ACC112 (cell line): Measurements from ENCODE around the gene TRERF1.
A peak's percentile ranks its signal among the peaks of the same experiment; 100 is the strongest.

Experiments
- H2AFZ ChIP-seq: fragments of 200-600 bp; sonication (generic); one replicate; pipeline ENCODE4 v1.6.0; 2017; ENCODE audit warnings: antibody characterized with exemption, low read length; ENCODE audit not compliant: unreplicated experiment
- H3K27ac ChIP-seq: fragments of 200-600 bp; sonication (generic); 2 replicates; pipeline ENCODE4 v1.5.1; 2014; ENCODE audit warnings: low read depth, mild to moderate bottlenecking, antibody characterized with exemption, low read length, moderate library complexity
- H3K27me3 ChIP-seq: fragments of 200-600 bp; sonication (generic); 2 replicates; pipeline ENCODE4 v1.6.1; 2014; ENCODE audit warnings: mild to moderate bottlenecking, antibody characterized with exemption, low read length, moderate library complexity, mixed read lengths; ENCODE audit not compliant: insufficient read depth
- H3K36me3 ChIP-seq: fragments of 200-600 bp; sonication (generic); 2 replicates; pipeline ENCODE4 v1.6.1; 2016; ENCODE audit warnings: mild to moderate bottlenecking, antibody characterized with exemption, low read length, moderate library complexity, mixed read lengths; ENCODE audit not compliant: insufficient read depth
- H3K4me1 ChIP-seq: fragments of 200-600 bp; sonication (generic); one replicate; pipeline ENCODE4 v1.6.1; 2016; ENCODE audit warnings: low read length, mixed read lengths; ENCODE audit not compliant: insufficient read depth, unreplicated experiment, control insufficient read depth
- H3K4me3 ChIP-seq: fragments of 200-600 bp; sonication (generic); 2 replicates; pipeline ENCODE4 v1.5.1; 2014; ENCODE audit warnings: mild to moderate bottlenecking, low read depth, low read length
- H3K79me2 ChIP-seq: fragments of 200-600 bp; sonication (generic); one replicate; pipeline ENCODE4 v1.6.0; 2016; ENCODE audit warnings: low read length; ENCODE audit not compliant: control insufficient read depth, unreplicated experiment, insufficient read depth

TRERF1 gene

GRCh38 chr6:42405021-42405420 is 46.7 kb downstream of the TRERF1 start:
- H3K4me1 ChIP-seq, result peaks cover 49% of the 10 kb centered on the region
- H2AFZ ChIP-seq, result no peak overlapping the region
- no peaks in the 10 kb centered on the region for H3K27me3 ChIP-seq
- no peak overlapping the region for H3K4me3 ChIP-seq
- H3K36me3 ChIP-seq, result no peaks in the 10 kb centered on the region
- H3K79me2 ChIP-seq, result peaks cover 44% of the 10 kb centered on the region
- peak overlapping the region; percentile 48 for H3K27ac ChIP-seq

DNA sequence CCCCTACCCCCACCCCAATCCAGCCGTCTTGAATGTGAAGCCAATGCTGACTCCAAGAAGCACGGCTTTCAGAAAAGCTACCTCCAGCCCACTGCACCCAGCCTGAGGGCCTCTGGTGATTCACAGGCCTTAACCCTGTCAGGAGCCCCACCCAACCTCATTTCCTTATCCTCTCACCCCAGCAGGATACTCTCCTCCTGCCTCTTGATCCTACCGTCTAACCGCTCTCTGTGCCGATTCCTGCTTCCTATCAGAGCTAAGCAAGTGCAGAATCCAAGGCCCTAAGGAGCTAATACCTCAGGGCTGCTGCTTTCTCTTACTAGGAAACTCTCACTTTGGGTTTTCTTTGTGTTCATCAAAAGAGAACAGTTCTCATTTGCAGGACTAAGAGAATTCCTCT is 47.2 kb downstream of the TRERF1 start:
- Histone ChIP-seq H3K4me3 (peak overlapping the region; percentile 21; the same call in 1 of the 2 replicates), H3K4me1 (peaks cover 49% of the 10 kb centered on the region)

GRCh38 chr6:42403831-42404230 is 47.9 kb downstream of the TRERF1 start:
- Histone ChIP-seq H3K36me3 (no peaks in the 10 kb centered on the region), H3K4me3 (peak overlapping the region; percentile 21; the same call in 1 of the 2 replicates), H3K79me2 (peaks cover 56% of the 10 kb centered on the region), H3K27me3 (no peaks in the 10 kb centered on the region), H3K4me1 (peaks cover 49% of the 10 kb centered on the region), H3K27ac (peak overlapping the region; percentile 48), H2AFZ (no peak overlapping the region)

More for the DNA sequence above, 47.2 kb downstream of the TRERF1 start:
- Histone ChIP-seq H3K79me2 (peaks cover 50% of the 10 kb centered on the region), H2AFZ (no peak overlapping the region), H3K27ac (peak overlapping the region; percentile 48), H3K36me3 (no peaks in the 10 kb centered on the region), H3K27me3 (no peaks in the 10 kb centered on the region)

DNA sequence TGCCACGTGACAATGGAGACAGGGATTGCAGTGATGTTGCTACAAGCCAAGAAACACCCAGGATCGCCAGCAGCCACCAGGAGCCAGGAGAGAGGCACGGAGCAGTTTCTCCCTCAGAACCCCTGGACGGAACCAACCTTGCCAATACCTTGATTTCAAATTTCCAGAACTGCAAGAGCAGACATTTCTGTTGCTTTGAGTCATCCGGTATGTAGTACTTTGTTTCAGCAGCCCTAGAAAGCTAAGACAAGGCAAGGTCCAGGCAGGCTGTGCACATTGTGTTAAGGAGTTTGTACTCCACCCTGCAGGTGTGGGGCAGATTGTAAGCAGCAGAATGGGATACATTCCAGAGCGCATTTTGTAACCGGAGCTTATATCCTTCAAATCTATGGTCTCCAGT is 48.3 kb downstream of the TRERF1 start:
- H3K79me2 ChIP-seq, result peaks cover 60% of the 10 kb centered on the region
- H3K4me1 ChIP-seq, result peaks cover 49% of the 10 kb centered on the region
- no peaks in the 10 kb centered on the region for H3K27me3 ChIP-seq
- no peak overlapping the region for H2AFZ ChIP-seq
- no peak overlapping the region for H3K4me3 ChIP-seq
- H3K27ac ChIP-seq, result peak overlapping the region; percentile 48; the same call in 1 of the 2 replicates
- no peaks in the 10 kb centered on the region for H3K36me3 ChIP-seq

DNA sequence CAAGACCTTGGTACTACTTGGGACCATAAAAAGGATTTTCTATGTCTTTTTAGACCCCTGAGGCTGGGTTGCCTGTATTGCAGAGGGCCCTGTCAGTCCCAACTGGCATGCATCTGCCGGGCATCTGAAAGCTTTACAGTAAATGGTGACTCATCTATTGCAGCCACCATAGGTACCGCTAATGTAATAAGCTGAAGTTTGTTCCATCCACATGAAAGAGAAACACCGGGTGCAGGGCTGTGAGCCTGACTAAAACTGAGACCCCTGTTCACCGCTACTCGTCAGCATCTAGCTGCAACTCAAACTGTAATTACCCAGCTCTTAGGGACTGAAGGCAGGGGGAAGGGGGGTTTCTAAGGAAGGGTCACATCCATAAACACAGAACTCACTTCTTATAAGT is 49.5 kb downstream of the TRERF1 start:
- peaks cover 60% of the 10 kb centered on the region for H3K79me2 ChIP-seq
- H3K4me3 ChIP-seq, result no peak overlapping the region
- no peaks in the 10 kb centered on the region for H3K27me3 ChIP-seq
- H3K36me3 ChIP-seq, result no peaks in the 10 kb centered on the region
- H3K4me1 ChIP-seq, result peaks cover 42% of the 10 kb centered on the region
- H3K27ac ChIP-seq, result no peak overlapping the region
- H2AFZ ChIP-seq, result no peak overlapping the region

DNA sequence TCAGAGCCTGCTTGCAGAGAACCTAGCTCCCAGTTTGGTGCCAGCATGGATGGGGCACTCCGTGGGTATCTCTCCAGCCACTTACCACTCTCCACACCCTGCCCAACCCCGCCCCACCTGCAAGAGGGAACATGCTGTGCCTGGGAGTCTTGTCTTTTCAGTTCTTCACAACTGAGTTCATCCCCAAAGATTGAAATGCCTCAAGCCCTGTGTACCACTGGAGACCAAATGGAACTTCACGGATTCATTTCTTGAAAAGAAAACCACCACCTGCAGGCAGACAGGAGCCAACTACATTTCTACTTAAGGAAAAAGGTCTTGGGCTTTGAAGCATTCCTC is 50.1 kb downstream of the TRERF1 start:
- peaks cover 62% of the 10 kb centered on the region for H3K79me2 ChIP-seq
- H3K4me1 ChIP-seq, result peaks cover 36% of the 10 kb centered on the region
- no peaks in the 10 kb centered on the region for H3K36me3 ChIP-seq
- no peaks in the 10 kb centered on the region for H3K27me3 ChIP-seq
- no peak overlapping the region for H2AFZ ChIP-seq
- no peak overlapping the region for H3K4me3 ChIP-seq
- H3K27ac ChIP-seq, result no peak overlapping the region

DNA sequence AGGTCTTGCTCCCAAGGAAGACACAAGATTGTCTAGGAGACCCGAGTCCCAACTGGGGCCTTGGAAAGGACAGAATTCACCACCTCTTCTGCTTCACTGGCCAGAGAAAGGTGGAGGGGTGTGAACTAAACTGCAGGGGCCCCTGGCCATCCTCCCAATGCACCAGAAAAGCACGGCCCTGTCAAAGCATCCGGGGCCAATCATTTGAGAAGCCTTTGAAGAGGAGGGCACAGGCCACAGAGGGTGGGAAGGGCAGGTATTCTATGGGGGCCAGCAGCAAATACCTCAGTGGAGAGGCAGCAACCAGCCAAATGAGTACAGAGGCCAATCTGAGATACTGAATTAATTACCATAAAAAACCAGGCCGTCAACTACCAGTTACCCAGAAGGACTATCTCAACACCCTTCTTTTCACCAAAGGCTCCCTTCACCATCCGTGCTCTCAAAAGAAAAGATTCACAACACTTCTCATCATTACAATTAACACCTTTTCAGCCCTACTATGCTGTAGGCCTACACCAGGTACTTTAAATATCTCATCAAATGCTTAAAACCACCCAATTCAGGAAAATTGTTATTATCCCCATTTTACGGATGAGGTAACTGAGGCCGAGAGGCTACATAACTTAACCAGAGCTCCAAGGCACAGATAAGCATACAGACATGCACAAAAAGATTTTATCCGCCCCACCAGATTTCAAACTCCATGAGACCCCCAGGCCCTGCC is 50.7 kb downstream of the TRERF1 start:
- Histone ChIP-seq H3K4me1 (peaks cover 31% of the 10 kb centered on the region), H3K4me3 (no peak overlapping the region), H3K36me3 (no peaks in the 10 kb centered on the region), H2AFZ (no peak overlapping the region), H3K27ac (no peak overlapping the region), H3K79me2 (peaks cover 57% of the 10 kb centered on the region), H3K27me3 (no peaks in the 10 kb centered on the region)

DNA sequence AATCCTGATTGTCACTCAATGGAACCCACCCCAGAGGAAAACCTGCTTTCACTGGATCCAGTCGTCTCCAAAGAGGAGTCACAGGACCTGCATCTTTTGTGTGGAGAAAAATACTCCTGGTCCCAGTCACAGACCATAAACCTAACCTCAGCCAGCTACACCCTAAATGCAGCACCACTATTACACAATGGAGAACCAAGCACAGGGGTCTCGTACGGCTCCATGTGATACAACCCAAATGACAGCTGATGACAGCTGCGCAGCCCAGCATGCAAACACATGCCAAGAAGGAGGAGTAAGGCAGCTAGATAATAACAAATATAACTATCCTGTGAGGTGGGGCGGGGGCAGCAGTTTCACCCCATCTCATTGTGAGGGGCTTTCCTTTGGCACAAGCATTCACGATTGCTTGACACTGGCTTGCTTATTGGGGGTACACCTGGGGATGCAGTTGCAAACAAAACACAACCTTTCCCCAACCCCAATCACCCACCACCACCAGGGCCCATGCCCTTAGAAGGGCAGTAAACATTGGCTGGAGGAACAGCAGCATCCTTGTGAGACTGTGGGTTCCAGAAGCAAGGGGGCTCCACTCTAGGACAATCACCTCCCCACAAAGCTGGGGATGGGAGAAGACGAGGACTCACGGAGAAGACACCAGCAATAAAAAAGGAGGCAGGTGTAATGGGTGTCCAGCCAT is 51.5 kb downstream of the TRERF1 start:
- H3K79me2 ChIP-seq, result peaks cover 60% of the 10 kb centered on the region
- H2AFZ ChIP-seq, result no peak overlapping the region
- H3K27ac ChIP-seq, result no peak overlapping the region
- H3K4me3 ChIP-seq, result no peak overlapping the region
- H3K4me1 ChIP-seq, result peaks cover 26% of the 10 kb centered on the region
- H3K27me3 ChIP-seq, result no peaks in the 10 kb centered on the region
- no peaks in the 10 kb centered on the region for H3K36me3 ChIP-seq

DNA sequence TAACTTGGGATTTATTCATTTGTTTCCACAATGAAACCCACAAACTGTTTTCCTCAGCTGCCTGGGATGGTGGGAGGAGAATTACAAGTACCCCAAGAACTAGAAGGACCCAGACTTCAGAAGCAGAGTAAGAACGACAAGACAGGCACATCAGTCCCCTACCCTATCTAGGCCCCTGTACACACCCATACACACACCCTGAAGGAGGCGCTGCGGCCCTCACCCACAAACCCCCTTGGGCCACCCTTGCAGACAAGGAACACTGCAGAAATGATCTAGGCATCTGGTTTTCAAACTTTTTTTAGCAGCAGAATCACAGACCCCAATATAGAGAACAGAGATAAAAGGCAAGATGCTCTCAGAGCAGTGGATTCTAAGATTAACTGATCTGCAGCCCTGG is 55.0 kb downstream of the TRERF1 start:
- H3K4me1 ChIP-seq, result no peaks in the 10 kb centered on the region
- peaks cover 57% of the 10 kb centered on the region for H3K79me2 ChIP-seq
- H2AFZ ChIP-seq, result no peak overlapping the region
- H3K4me3 ChIP-seq, result no peak overlapping the region
- no peak overlapping the region for H3K27ac ChIP-seq
- H3K27me3 ChIP-seq, result no peaks in the 10 kb centered on the region
- H3K36me3 ChIP-seq, result no peaks in the 10 kb centered on the region

DNA sequence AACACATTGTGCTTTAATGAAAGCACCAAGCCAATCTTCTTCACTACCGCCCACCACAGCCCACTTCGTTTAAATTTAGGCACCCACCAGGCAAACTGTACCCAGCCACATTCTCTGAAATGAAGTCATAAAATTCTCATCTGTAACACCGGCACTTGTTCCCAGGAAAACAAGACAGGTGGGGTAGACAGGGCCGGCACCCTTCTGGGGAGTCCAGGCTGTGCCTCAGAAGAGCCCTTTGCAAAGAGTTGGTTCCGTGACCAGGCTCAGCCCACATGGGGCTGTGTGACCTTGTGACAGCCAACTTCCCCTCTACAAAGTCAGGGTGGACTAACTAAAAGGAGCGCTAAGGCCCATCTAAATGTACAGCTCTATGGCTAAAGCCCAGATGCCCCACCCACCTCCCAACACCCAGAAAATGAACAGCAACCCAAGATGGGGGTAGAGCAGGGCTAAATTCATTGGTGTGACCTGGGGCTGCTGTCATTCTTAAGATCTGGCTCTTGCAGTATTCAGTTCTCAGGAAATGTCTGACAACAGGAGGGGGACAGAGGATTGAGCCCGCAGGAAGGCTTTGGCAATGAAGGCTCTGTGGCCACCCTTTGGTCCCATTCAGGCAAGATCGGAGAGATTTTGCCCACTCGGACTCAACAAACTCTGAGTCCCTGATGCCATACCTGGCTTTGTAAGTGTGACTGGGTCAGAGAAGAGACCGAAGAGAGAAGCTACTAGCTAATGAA is 56.7 kb downstream of the TRERF1 start:
- no peaks in the 10 kb centered on the region for H3K36me3 ChIP-seq
- no peaks in the 10 kb centered on the region for H3K4me1 ChIP-seq
- H3K27ac ChIP-seq, result no peak overlapping the region
- H3K79me2 ChIP-seq, result peaks cover 42% of the 10 kb centered on the region
- H3K27me3 ChIP-seq, result no peaks in the 10 kb centered on the region
- H2AFZ ChIP-seq, result no peak overlapping the region
- H3K4me3 ChIP-seq, result no peak overlapping the region
